Testis (tissue), 2 donors: ENCODE data around the gene STX16.

Source experiments
- CTCF ChIP-seq, 3 experiments: fragments of 450-650 bp in 2 of 3; fragments of 200-600 bp in 1 of 3; sonication (generic) in 1 of 3; IDR thresholded peaks; one replicate each; pipeline ENCODE4 v1.5.1; 2016 to 2019; ENCODE audit warnings: antibody characterized with exemption in 3 of 3, mild to moderate bottlenecking in 2 of 3, moderate library complexity in 1 of 3
- POLR2A ChIP-seq: fragments of 450-650 bp; IDR thresholded peaks from one replicate; pipeline ENCODE4 v1.6.1; 2017; ENCODE audit warnings: antibody characterized with exemption, mild to moderate bottlenecking, moderate library complexity

- TF ChIP-seq POLR2A (no peak), CTCF (IDR thresholded peaks at IDR 0.05) (no peak)
Measured at GRCh38 chr20:58677079-58677604, 26.1 kb downstream of the STX16 start.
